Posterior vena cava (tissue), 2 donors: Measurements from ENCODE around the gene HOXA6. TPM values are rescaled to one million over a fixed set of nuclear protein-coding genes. Genes with fewer than 3 reads are reported as not detected.
A peak's percentile ranks its signal among the peaks of the same experiment; 100 is the strongest.

Source experiments
- DNase-seq: peaks from one replicate; pipeline ENCODE4 v3.0.0-alpha.2; 2020; ENCODE audit warnings: low spot score
- intact Hi-C, 2 donors: fragments of 100-400 bp; cut with DNase I; formaldehyde crosslinking; loops; one replicate each; pipeline versions ENCODE4 v1.14.1 to v1.14.2; 2022 to 2023
- total RNA-seq, 2 donors: library from RNA; stranded (reverse); fragmentation: NEBNext Ultra II Directional; extraction: Animal tissue kit (Norgen Biotek cat#: 25700); gene quantifications; one replicate each; pipeline ENCODE4 v1.2.1, GENCODE V29; 2021
- donor health status: DM: yes; HTN: yes; CAD: no.
- donor health status: DM: yes; HTN: yes; CAD: no.

Gene HOXA6
- total RNA-seq, 2 donors from 2014 or later: 8.6 to 9.1 TPM

- no peak for DNase-seq
- intact Hi-C loops: no loop called here
Observed at GRCh38 chr7:27133409-27134231, 14.0 kb downstream of the HOXA6 start.

- no peak for DNase-seq
- intact Hi-C loops: no loop called here
Observed at GRCh38 chr7:27132978-27133377, 14.6 kb downstream of the HOXA6 start.

GRCh38 chr7:27132214-27132613, 15.4 kb downstream of the HOXA6 start:
- intact Hi-C loops: no loop called here
- DNase-seq: no peak

GRCh38 chr7:27131390-27131819, 16.2 kb downstream of the HOXA6 start:
- no peak for DNase-seq
- intact Hi-C loops: no loop called here

- DNase-seq: peak; percentile 97
- intact Hi-C loops: no loop called here
Observed at GRCh38 chr7:27130540-27131389, 16.8 kb downstream of the HOXA6 start, which contains the start of gene HOXA4. HOXA4 (minus strand) TSS chr7:27130757; CDS start chr7:27130733, 24 bp downstream.

- intact Hi-C loops: loop anchor here in 1 of 2 donors (10.0 kb wide), 1 partner anchor 95 kb away; no protein-coding TSS in a partner anchor
- no peak for DNase-seq
Observed at GRCh38 chr7:27129729-27130539, 17.6 kb downstream of the HOXA6 start.

GRCh38 chr7:27128776-27129728, 18.5 kb downstream of the HOXA6 start:
- no peak for DNase-seq
- intact Hi-C loops: loop anchor here in 1 of 2 donors (10.0 kb wide), 1 partner anchor 94 kb away; no protein-coding TSS in a partner anchor

GRCh38 chr7:27128034-27128433, 19.5 kb downstream of the HOXA6 start:
- DNase-seq: no peak
- intact Hi-C loops: loop anchor here in 1 of 2 donors (10.0 kb wide), 1 partner anchor 93 kb away; no protein-coding TSS in a partner anchor

- DNase-seq: no peak
- intact Hi-C loops: loop anchor here in 1 of 2 donors (10.0 kb wide), 1 partner anchor 92 kb away; no protein-coding TSS in a partner anchor
Observed at GRCh38 chr7:27126596-27127327, 20.8 kb downstream of the HOXA6 start.

GRCh38 chr7:27125986-27126394, 21.6 kb downstream of the HOXA6 start:
- no peak for DNase-seq
- intact Hi-C loops: loop anchor here in 1 of 2 donors (10.0 kb wide), 1 partner anchor 91 kb away; no protein-coding TSS in a partner anchor

GRCh38 chr7:27124902-27125689, 22.5 kb downstream of the HOXA6 start:
- no peak for DNase-seq
- intact Hi-C loops: loop anchor here in 1 of 2 donors (10.0 kb wide), 1 partner anchor 90 kb away; no protein-coding TSS in a partner anchor

- intact Hi-C loops: loop anchor here in 1 of 2 donors (10.0 kb wide), 1 partner anchor 89 kb away; no protein-coding TSS in a partner anchor
- peak; percentile 96 for DNase-seq
Observed at GRCh38 chr7:27124096-27124901, 23.3 kb downstream of the HOXA6 start.

- peak; percentile 83 for DNase-seq
- intact Hi-C loops: loop anchor here in 1 of 2 donors (10.0 kb wide), 1 partner anchor 89 kb away; no protein-coding TSS in a partner anchor
Observed at GRCh38 chr7:27123477-27124053, 24.0 kb downstream of the HOXA6 start.

GRCh38 chr7:27123007-27123476, 24.5 kb downstream of the HOXA6 start:
- intact Hi-C loops: loop anchor here in 1 of 2 donors (10.0 kb wide), 1 partner anchor 88 kb away; no protein-coding TSS in a partner anchor
- DNase-seq: no peak
